Measurements from ENCODE around the gene C16orf82.

Gene C16orf82

GRCh38 chr16:27088216-27088615 lies 21.5 kb downstream of the C16orf82 start:
- DNase-seq (ENCODE audit: low spot score), result no peak

DNA sequence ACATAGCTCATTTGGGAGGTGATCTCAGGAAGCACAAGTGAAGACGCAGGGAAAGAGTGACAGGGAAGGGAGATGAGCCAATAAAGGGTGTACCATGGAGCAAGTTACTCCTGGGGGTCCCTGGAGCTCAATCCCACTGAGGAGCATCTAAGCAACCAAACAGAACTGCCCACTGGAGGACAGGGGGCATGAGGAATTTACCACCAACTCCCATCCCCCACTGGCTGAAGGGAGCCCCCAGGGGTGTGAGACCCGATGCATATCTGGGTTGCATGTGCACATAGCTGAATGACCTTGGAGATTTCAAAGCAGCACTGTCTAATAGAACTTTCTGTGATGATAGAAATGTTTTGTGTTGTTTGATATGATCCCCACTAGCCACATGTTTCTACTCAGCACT lies 29.6 kb downstream of the C16orf82 start:
- no peak for DNase-seq (ENCODE audit: low spot score)

DNA sequence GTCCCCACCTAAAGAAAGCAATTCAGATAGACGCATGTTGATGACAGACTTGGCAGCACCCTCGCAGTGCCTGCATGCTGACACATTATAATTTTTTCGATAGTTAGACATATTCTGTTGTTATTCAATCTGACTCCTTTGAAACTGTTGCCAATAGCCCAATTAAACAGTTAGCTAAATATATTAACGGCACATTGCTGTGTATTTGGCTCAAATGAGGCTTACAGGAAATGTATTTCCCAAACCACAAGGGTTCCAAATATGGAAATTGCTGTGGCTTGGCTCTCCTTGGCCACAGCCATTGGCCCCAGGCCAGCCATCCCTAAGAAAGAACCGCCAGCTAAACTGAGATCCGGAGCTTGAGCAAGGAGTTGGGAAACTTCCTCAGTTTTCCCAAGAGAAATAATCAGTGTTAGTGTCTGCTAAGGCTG lies 31.1 kb downstream of the C16orf82 start:
- no peak for DNase-seq (ENCODE audit: low spot score)

DNA sequence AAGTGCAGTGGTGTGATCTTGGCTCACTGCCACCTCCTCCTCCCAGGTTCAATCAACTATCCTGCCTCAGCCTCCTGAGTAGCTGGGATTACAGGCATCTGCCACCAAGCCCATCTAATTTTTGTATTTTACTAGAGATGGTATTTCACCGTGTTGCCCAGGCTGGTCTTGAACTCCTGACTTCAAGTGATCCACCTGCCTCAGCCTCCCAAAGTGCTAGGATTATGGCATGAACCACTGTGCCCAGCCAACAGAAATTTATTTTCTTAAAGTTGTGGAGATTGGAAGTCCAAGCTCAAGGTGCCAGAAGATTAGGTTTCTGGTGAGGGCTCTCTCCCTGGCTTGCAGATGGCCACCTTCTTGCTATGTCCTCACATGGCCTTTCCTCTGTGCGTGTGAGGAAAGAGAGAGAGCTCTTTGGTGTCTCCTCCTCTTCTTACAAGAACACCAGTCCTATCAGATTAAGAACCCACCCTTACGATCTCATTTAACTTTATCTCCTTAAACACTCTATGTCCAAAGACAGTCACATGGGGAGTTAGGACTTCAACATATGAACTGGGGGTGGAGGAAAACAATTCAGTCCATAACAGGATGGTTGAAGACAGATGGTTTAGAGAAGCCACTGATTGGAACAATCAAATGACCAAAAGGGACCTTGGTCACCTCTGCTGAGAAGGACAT lies 31.8 kb downstream of the C16orf82 start:
- no peak for DNase-seq (ENCODE audit: low spot score)

GRCh38 chr16:27102701-27103575 lies 36.2 kb downstream of the C16orf82 start:
- no peak for DNase-seq (ENCODE audit: low spot score)

DNA sequence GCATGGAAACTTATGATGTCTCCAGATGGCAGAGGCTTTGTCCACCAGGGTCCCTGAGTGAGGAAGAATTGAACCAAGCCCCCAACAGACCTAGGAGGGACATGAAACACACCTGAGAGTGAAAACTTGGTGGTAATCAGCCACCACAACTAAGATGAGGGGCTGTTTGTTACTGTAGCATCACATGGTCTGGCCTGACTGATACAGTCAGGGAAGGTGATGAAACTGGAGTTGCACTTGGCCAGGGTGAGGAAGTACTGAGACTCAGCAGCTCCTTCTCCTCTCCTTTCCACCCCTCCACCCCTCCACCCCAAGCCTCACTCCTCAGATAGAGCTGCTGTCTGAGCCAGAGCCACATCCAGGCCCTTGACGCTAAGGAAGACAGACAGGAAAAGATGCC lies 37.2 kb downstream of the C16orf82 start:
- no peak for DNase-seq (ENCODE audit: low spot score)

DNA sequence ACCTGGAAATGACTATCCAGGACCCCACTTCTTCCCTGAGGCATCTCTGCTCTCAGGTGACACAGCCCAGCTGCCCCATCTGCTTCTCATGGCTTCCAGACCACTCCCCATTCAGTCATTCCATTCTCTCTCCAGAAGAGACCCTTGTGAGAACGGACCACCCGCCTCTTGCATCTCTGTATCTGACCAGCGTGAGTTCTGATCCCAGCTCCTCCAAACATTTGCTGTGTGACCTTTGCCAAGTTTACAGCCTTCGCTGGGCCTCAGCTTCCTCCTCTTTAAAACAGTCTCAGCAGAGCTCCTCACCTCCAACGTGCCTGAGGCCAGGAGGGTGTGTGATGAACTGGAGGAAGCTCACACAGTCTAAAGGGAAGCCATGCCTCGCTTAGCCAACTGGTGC lies 39.6 kb downstream of the C16orf82 start:
- DNase-seq (ENCODE audit: low spot score), result no peak

DNA sequence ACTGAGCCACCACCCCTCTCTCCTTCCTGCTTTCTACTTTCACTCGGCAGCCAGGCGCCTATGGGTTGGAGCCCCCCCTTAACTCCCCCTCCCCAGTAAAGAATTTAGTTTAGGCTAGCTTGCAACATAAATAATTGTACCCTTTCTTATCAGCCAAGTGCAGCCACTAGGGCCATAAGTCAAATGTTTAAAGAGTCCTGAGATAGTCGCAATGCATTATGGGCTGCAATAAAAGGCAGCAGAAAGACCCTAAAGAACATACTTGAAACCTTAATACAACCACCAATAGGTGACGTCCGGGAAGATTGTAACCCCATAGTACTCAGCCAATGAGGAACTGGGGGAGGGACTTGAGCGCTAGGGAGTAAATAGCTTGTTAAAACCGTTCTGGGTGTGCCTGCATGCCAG lies 40.5 kb downstream of the C16orf82 start:
- no peak for DNase-seq (ENCODE audit: low spot score)

DNA sequence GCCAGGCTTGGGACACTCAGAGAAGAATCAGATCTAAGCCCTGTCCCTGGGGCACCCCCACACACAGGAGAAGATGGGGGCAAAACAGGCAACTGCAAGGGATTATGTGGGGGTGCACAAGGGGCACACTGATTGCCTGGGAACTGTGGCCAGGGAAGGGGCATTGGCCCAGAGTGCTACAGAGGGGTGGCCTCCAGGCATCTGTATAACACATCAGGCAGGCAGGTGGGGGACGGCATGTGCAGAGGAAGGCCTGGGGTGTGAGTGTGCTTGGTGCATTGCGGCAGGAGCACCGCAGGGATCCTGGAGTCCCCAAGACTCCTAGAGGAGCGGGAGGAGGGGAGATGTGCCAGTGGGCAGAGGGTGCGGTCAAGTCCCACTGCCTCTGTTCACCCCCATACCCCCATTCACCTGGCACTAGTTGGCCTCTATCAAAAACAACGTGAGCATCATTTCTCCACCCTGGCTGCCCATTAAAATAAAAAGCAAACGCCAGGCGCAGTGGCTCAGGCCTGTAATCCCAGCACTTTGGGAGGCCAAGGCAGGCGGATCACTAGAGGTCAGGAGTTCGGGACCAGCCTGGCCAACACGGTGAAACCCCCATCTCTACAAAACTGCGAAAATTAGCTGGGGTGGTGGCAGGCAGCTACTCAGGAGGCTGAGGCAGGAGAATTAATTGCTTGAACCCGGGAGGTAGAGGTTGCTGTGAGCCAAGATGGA lies 41.5 kb downstream of the C16orf82 start:
- DNase-seq (ENCODE audit: low spot score), result no peak

DNA sequence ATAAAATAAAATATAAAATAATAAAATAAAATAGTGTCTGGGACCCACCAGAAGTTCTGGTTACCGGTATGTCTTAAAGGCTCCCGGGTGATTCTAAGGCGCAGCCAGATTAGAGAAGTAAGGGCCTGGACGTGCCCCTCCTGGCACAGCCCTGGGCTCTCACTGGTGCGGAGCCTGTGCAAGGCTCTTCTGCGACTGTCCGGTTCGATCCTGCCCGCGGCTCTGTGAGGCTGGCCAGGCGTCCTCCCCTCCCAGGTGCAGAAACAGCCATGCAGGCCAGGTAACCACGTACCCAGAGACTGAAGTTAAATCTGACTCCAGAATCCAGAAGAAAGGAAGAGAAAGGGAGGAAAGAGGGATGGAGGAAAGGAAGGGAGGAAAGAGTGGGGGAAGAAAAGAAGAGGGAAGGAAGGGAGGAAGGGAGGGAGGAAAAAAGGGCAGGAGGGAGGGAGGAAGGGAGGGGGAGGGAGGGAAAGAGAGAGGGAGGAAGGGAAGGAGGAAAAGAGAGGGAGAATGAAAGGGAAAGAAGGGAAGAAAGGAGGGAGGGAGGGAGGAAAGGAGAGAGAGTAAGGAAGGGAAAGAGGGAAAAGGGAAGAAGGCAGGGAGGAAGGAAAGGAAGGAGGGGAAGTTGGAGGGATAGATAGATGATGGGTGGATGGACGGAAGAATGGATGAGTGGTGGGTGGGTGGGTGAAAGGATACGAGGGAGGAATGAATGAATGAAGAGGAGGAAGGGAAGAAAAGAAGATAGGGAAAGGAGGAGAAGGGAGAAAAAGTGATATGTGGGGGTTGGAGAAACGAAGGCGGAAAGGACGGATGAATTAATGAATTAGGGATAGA lies 42.3 kb downstream of the C16orf82 start:
- no peak for DNase-seq (ENCODE audit: low spot score)

DNA sequence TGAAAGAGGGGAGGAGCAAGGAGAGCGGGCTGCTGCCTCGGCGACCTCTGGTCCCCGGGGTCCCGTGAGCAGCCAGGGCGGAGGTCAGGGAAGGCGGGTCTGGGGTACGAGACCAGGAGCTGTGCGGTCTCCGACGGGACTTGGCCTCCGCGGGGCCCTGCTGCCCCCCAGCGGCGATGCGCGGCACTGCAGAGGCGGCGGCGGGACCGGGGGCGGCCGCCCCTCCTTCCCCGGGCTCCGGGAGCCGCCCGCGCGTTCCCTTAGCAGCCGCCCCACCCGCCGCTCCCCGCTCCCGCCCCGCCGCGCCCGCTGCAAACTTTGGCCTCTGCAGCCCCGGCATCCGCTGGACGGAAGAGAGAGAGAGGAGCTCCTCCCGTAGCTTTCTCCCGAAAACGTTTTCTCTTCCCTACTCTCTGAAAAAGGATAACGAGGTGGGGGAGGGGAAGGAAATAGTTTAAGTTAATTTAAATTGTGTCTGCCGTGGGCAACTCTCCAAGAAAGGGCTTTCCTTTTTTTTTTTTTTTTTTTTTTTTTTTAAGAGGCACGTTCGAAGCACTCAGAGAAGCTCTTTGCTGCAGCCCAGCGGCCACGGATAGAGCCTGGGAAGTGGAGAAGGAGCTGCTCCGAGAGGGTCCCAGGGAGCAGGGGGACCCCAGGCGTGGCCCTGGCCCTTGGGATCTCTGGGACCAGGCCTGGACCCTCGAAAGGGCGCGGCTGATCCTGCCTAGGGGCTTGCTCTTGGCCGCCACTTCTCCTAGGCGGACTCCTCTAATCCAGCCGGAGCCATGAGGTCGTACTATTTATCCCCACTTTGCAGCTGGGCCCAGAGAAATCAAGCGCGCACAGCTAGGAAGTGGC lies 43.2 kb downstream of the C16orf82 start:
- peak; percentile 15 for DNase-seq (ENCODE audit: low spot score)

DNA sequence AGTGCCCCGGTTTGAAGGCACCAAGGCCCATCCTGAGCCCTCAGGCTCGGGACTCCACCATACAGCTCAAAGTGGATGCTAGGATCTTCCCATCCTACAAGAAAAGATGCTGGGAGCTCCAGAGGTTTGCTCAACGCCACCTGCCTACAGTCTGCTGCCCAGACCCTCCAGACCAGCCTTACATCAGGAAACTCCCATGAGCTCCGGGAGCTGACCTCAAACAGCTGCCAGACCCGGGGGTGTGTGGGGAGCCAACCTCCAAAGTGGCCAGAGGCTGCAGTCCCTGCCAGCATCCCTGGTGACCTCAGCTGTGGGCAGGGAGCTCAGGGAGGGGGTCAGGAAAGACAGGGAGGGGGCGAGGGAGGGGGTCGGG lies 43.8 kb downstream of the C16orf82 start:
- no peak for DNase-seq (ENCODE audit: low spot score)

DNA sequence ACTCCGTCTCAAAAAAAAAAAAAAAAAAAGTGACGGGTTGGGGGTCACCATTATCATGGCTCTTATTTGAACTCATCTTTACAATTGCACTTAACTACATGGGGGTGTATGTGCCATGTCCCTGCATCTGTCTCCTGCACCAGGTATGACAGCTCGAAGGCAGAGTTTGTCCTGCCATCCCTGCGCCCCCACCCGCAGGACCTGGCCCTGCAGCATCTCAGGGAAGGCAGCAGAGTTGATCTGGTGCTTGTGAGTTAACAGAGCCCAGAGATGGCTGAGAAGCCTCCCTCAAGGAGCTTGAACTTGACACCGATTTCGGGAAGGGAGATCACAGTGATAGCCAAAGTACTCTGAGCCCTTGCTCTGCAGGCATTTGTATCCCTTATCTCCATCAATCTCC lies 44.8 kb downstream of the C16orf82 start:
- DNase-seq (ENCODE audit: low spot score), result no peak

- no peak for DNase-seq (ENCODE audit: low spot score)
These were observed 45.5 kb downstream of the C16orf82 start for GRCh38 chr16:27112093-27112811.

DNA sequence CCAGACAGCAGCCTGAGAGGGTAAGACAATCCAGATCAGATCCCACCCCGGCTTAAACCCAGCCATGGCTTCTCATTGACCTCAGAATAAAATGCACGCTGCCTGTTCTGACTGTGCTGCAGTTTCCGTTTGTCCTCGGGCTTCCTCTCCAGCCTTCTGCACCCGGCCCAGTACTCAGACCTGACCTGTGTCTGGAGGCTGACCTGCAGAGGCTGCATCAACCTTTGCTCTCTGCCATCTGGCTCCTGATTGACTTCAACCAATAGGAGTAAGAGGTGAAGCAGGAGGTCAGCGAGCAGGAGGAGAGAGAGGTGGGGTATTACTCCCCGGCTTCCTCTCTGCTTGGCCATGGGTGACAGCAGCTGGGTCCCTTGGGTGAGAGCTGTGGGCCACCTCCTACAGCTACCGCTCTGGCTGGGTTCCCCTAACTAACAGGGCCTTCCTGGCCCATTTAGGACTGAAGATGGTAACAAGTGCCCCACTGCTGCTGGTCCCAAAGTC lies 46.7 kb downstream of the C16orf82 start:
- no peak for DNase-seq (ENCODE audit: low spot score)

DNA sequence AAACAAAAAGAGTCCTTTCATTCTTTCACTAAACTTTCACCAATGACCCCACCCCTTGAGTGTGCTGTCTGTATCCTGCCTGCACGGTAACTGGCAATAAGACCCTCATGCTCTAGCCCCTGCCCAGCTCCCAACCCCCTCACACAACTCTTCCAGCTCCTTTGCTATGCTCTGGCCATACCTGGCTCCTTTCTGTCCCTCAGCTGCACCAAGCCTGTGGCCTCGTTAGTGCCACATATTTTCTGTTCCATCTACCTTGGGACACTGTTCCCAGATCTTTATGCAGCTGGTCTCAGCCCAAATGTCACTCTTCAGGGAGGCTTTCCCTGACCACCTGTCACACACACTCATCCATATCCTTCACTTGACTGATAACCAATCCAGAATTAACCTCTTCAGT lies 47.3 kb downstream of the C16orf82 start:
- no peak for DNase-seq (ENCODE audit: low spot score)

GRCh38 chr16:27118526-27118925 lies 51.8 kb downstream of the C16orf82 start:
- no peak for DNase-seq (ENCODE audit: low spot score)

All from cerebellar cortex (tissue), 1 donor.